GM12874 (cell line): ENCODE results near the gene UBXN2A.

ENCODE experiments used
- TF ChIP-seq, protein P1 (sequence below): IDR thresholded peaks from 2 replicates; pipeline ENCODE4 v1.5.1; 2011; ENCODE audit warnings: low read depth, mild to moderate bottlenecking, control low read depth, low read length, moderate library complexity; ENCODE audit not compliant: insufficient read depth

The UBXN2A gene

DNA sequence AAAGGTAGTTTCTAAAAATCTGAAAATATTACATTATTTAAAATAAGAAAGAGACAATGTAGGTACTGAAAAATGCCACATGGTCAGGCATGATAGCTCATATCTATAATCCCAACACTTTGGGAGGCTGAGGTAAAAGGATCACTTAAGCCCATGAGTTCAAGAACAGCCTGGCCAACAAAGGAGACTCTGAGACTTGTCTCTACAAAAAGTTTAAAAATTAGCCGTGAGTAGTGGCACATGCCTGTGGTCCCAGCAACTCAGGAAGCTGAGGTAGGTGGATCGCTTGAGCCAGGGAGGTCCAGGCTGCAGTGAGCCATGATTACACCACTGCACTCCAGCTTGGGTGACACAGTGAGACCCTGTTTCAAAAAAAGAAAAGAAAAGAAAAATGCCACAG lies 35.1 kb upstream of the UBXN2A start:
- TF ChIP-seq, protein P1, sequence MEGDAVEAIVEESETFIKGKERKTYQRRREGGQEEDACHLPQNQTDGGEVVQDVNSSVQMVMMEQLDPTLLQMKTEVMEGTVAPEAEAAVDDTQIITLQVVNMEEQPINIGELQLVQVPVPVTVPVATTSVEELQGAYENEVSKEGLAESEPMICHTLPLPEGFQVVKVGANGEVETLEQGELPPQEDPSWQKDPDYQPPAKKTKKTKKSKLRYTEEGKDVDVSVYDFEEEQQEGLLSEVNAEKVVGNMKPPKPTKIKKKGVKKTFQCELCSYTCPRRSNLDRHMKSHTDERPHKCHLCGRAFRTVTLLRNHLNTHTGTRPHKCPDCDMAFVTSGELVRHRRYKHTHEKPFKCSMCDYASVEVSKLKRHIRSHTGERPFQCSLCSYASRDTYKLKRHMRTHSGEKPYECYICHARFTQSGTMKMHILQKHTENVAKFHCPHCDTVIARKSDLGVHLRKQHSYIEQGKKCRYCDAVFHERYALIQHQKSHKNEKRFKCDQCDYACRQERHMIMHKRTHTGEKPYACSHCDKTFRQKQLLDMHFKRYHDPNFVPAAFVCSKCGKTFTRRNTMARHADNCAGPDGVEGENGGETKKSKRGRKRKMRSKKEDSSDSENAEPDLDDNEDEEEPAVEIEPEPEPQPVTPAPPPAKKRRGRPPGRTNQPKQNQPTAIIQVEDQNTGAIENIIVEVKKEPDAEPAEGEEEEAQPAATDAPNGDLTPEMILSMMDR: no peak

DNA sequence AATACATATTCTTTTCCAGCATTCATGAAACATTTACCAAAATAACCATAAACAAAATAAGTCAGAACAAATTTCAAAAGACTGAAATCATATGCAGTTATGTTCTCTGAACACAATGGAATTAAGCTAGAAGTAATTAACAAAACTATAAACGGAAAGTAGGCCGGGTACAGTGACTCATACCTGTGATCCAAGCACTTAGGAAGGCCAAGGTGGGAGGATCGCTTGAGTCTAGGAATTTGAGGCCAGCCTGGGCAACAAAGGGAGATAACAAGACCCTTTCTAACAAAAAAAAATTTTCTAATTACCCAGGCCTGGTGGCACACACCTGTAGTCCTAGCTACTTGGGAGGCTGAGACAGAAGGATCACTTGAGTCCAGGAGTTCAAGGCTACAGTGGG lies 28.2 kb upstream of the UBXN2A start:
- TF ChIP-seq, protein P1: no peak

DNA sequence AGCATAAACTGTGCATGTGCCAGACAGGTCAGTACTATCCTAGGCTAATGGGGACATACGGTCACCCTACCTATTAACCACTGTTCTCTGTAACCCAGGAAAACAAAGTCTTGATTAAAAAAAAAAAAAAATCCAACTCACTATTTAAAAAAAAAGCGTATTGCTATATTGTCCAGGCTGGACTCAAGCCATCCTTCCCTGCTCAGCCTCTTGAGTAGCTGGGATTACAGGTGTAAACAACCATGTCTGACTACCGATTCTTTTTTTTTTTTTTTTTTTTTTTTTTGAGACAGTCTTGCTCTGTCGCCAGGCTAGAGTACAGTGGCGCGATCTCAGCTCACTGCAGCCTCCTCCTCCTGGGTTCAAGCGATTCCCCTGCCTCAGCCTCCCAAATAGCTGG lies 24.9 kb upstream of the UBXN2A start:
- TF ChIP-seq, protein P1: no peak

DNA sequence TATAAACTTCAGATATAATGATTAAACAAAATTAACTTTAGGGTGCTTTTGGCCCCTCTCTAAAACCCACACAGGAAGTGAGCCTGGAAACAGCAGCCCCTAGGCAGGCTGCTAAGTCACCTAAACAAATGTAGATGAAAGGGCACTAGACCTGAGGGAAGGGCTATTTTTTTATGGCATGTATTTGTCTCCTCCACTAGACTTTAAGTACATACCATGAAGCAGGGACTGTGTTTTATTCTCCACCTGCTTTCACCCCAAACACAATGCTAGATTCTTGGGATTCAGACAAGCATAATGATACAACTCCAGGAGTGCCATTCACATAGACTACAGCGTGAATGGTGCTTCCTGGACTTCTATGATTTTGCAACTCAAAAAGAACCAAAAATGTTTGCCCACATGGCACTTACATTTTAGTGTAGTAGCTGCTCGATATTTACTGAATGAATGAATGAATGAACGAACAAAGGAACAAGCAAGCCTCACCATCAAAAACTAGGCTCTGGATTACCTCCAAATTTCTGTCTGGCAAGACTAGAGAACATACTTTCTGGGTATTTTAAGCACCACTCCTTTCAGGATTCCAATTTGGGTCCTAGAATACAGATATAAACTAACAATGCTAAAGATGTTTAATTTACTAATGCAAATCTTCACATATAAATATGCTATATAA lies 23.4 kb upstream of the UBXN2A start:
- TF ChIP-seq, protein P1: no peak

DNA sequence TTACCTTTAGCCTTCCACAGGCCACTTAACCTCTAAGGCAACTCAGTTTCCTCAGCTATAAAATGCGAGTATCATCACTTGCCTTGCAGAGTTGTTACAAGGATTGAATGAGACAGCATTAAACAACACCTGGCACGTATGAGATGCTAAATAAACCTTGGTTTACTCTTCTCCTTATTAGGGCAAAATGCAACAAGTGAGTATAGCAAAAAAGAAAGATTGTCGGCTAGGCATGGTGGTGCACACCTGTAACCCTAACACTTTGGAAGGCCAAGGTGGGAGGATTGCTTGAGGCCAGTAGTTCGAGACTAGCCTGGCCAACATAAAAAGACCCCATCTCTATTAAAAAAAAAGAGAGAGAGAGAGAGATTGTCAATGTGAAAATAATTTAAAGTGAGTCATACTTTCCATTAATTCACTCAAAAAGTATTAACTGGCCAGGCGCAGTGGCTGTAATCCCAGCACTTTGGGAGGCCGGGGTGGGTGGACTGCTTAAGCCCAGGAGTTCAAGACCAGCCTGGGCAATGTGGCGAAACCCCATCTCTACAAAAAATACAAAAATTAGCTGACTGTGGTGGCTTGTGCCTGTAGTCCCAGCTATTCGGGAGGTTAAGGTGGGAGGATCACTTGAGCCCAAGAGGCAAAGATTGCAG lies 21.3 kb upstream of the UBXN2A start:
- TF ChIP-seq, protein P1: no peak

DNA sequence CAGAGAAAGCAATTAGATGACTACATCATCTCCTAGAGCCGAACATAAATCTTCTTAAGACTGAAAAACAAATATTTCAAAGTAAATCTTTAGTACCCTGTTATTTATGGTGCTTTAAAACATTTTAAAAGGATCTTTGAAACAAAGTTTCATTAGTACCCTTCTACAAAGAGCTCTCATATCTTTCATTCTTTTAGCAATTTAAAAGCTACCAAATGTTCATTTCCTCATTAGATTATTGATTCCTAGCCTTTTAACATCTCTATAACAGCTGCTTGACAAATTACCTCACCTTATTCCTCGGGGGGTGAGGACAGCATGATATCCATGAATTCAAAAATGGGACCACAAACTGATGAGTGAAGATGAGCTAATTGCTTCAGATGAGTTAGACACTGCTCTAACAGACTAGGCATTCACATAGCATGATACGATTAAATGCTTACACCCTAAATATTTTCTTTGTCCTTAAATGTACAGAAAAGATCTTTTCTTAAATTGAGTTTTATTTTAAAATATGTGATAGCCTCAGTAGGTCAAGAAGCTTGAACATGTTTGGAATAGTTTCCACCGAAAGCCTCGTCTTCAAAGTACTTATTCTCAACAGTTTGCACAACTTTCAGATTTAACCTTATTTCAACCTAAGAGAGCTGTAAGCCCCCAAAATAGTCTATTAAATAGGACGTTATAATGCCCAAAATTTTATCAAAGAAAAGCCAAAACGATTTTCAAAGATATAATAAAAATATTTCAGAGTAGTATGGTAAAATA lies 15.5 kb upstream of the UBXN2A start:
- TF ChIP-seq, protein P1: no peak

DNA sequence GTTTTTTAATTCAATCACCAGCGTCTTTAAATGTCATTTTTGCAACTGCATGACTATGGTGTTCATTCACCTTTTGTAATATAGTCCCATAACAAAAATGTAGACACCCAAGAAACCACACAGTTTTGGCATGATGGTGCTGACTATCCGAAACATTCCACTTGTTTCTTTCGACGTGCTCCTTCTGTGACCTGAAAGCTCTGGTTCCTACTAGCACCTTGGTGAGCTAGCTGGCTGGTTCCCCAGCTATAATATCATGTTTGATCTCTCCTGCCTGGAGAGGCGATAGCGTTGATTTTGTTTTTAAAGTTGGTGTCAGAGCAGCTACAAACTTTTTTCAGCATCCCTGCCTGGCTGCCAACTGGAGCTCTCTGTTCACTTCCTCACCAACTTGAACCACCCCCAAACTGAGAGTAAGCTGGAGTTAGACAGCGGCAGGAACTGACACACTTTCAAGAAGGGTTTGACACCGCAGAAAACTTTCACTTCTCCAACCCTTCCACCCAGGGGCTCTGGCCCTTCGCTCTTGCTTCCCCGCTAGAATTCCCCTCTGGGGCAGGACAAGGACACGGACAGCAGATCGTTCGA lies 14.5 kb upstream of the UBXN2A start:
- TF ChIP-seq, protein P1: no peak
